Measurements from ENCODE around the gene NTM.

Gene NTM

DNA sequence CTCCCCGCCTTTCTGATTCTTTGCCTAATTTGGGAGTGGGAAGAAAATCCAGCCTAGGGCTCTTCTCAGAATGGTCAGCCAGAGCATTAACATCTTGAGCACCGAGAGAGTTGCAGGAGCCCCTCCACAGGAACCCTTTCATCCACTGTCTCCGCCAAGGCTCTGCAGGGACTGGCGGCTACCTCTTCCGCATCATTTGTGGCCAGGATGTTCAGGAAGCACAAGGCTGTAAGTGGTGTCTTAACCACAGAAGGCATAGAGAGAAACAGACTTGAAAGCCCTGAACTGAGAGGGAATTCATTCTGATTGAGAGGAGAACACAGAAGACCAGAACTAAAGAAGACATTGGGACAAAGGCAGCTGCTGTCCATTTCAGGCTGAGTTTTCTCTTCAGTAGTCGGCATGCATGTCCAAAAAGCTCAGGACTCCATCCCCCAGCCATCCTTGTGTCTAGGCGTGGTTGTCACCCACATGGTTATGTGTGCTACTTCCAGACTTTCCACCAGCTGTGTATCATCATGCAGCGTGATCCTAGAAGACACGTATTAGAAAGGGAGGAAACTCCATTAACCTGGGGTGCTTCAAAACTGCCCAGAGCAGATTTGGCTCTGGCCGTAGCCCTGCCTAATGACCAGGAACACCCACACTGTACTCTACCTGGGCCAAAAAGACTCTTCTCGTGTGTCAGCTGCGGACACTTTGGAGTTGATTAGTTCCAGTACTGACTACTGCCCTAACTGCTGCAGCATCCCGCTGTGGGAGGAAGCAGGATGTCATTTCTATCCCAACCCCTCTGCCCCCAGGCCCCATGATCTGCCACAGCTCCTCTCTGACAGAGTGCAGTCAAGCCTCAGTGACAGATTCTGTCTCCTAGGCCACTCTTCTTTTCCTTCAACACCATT is 725.1 kb downstream of the NTM start:
- Histone ChIP-seq H4K20me1 (ENCODE audit: insufficient read depth, low read length) (no peaks in the 10 kb centered on the region), H3K36me3 (replicated peaks; ENCODE audit: low read depth, low read length) (no peaks in the 10 kb centered on the region), H3K4me3 (ENCODE audit: low read length) (no peak overlapping the region), H3K79me2 (ENCODE audit: low read length) (no peaks in the 10 kb centered on the region), H3K27me3 (ENCODE audit: low read depth, low read length) (peaks cover 33% of the 10 kb centered on the region), H3K9ac (ENCODE audit: low read length) (no peak overlapping the region), H2AFZ (ENCODE audit: low read depth, low read length) (no peak overlapping the region), H3K27ac (ENCODE audit: low read length) (no peak overlapping the region), H3K4me2 (ENCODE audit: low read length) (no peak overlapping the region), H3K9me3 (ENCODE audit: insufficient read depth, low read length) (no peaks in the 10 kb centered on the region), H3K4me1 (ENCODE audit: low read length) (peaks cover 10% of the 10 kb centered on the region)
- TF ChIP-seq EZH2phosphoT487 (IDR thresholded peaks at IDR 0.05; ENCODE audit: low read depth): no peak
- no peak for TF ChIP-seq CTCF (IDR thresholded peaks at IDR 0.05; ENCODE audit: low read depth, low read length)

- H3K27me3 ChIP-seq (ENCODE audit: low read depth, low read length): peaks cover 33% of the 10 kb centered on the region
- peaks cover 10% of the 10 kb centered on the region for H3K4me1 ChIP-seq (ENCODE audit: low read length)
- no peak overlapping the region for H3K9ac ChIP-seq (ENCODE audit: low read length)
- no peaks in the 10 kb centered on the region for H3K9me3 ChIP-seq (ENCODE audit: insufficient read depth, low read length)
- H4K20me1 ChIP-seq (ENCODE audit: insufficient read depth, low read length): no peaks in the 10 kb centered on the region
- H3K27ac ChIP-seq (ENCODE audit: low read length): no peak overlapping the region
- no peak overlapping the region for H3K4me3 ChIP-seq (ENCODE audit: low read length)
- H3K79me2 ChIP-seq (ENCODE audit: low read length): no peaks in the 10 kb centered on the region
- TF ChIP-seq EZH2phosphoT487 (IDR thresholded peaks at IDR 0.05; ENCODE audit: low read depth) (no peak), CTCF (IDR thresholded peaks at IDR 0.05; ENCODE audit: low read depth, low read length) (no peak)
- no peak overlapping the region for H2AFZ ChIP-seq (ENCODE audit: low read depth, low read length)
- H3K36me3 ChIP-seq (replicated peaks; ENCODE audit: low read depth, low read length): no peaks in the 10 kb centered on the region
- H3K4me2 ChIP-seq (ENCODE audit: low read length): no peak overlapping the region
Measured at GRCh38 chr11:132096132-132096825, 725.9 kb downstream of the NTM start.

- Histone ChIP-seq H3K4me1 (ENCODE audit: low read length) (no peaks in the 10 kb centered on the region), H2AFZ (ENCODE audit: low read depth, low read length) (no peak overlapping the region), H3K27me3 (ENCODE audit: low read depth, low read length) (peaks cover 16% of the 10 kb centered on the region), H3K27ac (ENCODE audit: low read length) (no peak overlapping the region), H3K9me3 (ENCODE audit: insufficient read depth, low read length) (no peaks in the 10 kb centered on the region), H3K36me3 (replicated peaks; ENCODE audit: low read depth, low read length) (no peaks in the 10 kb centered on the region), H3K4me2 (ENCODE audit: low read length) (no peak overlapping the region), H3K9ac (ENCODE audit: low read length) (no peak overlapping the region), H4K20me1 (ENCODE audit: insufficient read depth, low read length) (no peaks in the 10 kb centered on the region), H3K4me3 (ENCODE audit: low read length) (no peak overlapping the region), H3K79me2 (ENCODE audit: low read length) (no peaks in the 10 kb centered on the region)
- TF ChIP-seq CTCF (IDR thresholded peaks at IDR 0.05; ENCODE audit: low read depth, low read length): peak; percentile 56
- TF ChIP-seq EZH2phosphoT487 (IDR thresholded peaks at IDR 0.05; ENCODE audit: low read depth): no peak
Measured at GRCh38 chr11:132099692-132100091, 729.3 kb downstream of the NTM start.

- Histone ChIP-seq H3K4me1 (ENCODE audit: low read length) (no peaks in the 10 kb centered on the region), H4K20me1 (ENCODE audit: insufficient read depth, low read length) (no peaks in the 10 kb centered on the region), H3K27ac (ENCODE audit: low read length) (no peak overlapping the region), H3K9me3 (ENCODE audit: insufficient read depth, low read length) (no peaks in the 10 kb centered on the region), H3K9ac (ENCODE audit: low read length) (no peak overlapping the region), H3K36me3 (replicated peaks; ENCODE audit: low read depth, low read length) (no peaks in the 10 kb centered on the region), H3K4me2 (ENCODE audit: low read length) (no peak overlapping the region), H2AFZ (ENCODE audit: low read depth, low read length) (no peak overlapping the region), H3K27me3 (ENCODE audit: low read depth, low read length) (peaks cover 16% of the 10 kb centered on the region), H3K79me2 (ENCODE audit: low read length) (no peaks in the 10 kb centered on the region), H3K4me3 (ENCODE audit: low read length) (no peak overlapping the region)
- TF ChIP-seq EZH2phosphoT487 (IDR thresholded peaks at IDR 0.05; ENCODE audit: low read depth): no peak
- no peak for TF ChIP-seq CTCF (IDR thresholded peaks at IDR 0.05; ENCODE audit: low read depth, low read length)
Measured at GRCh38 chr11:132100583-132100982, 730.2 kb downstream of the NTM start.

Measured in OCI-LY3 (cell line).